CD4-positive, CD25-positive, alpha-beta regulatory T cell (primary cell): ENCODE results near the gene RAB15. TPM values are rescaled to one million over a fixed set of nuclear protein-coding genes. Genes with fewer than 3 reads are reported as not detected.

Experiments used
- ATAC-seq, 2 donors: fragments of 150-1000 bp; cut with Tn5 transposase; one replicate each; pipeline ENCODE4 v1.10.0; 2021; ENCODE audit warnings: low read depth in 2 of 2, moderate number of reproducible peaks in 2 of 2, moderate library complexity in 1 of 2
- DNase-seq, 3 donors: peaks; one replicate each; pipeline versions ENCODE4 v3.0.0 to v3.0.0-alpha.2; 2012 to 2022; ENCODE audit warnings: mixed read lengths in 1 of 3
- H3K27ac ChIP-seq: one replicate; pipeline ENCODE4 v1.7.0; 2013; ENCODE audit warnings: mild to moderate bottlenecking, low read length; ENCODE audit not compliant: insufficient read depth, poor library complexity, severe bottlenecking
- H3K27me3 ChIP-seq: one replicate; pipeline ENCODE4 v1.7.0; 2013; ENCODE audit warnings: low read length; ENCODE audit not compliant: control insufficient read depth, insufficient read depth
- H3K36me3 ChIP-seq: one replicate; pipeline ENCODE4 v1.7.0; 2013; ENCODE audit warnings: mild to moderate bottlenecking, low read length, moderate library complexity; ENCODE audit not compliant: control insufficient read depth, insufficient read depth
- H3K4me1 ChIP-seq: 2 replicates; pipeline ENCODE4 v1.7.0; 2013; ENCODE audit warnings: mild to moderate bottlenecking, low read length; ENCODE audit not compliant: insufficient read depth, control insufficient read depth, poor library complexity, severe bottlenecking
- H3K4me3 ChIP-seq: one replicate; pipeline ENCODE4 v1.7.0; 2013; ENCODE audit warnings: low read depth, mild to moderate bottlenecking, low read length, moderate library complexity
- H3K9me3 ChIP-seq, 2 experiments: 1 replicate in 1 of 2; 2 replicates in 1 of 2; pipeline ENCODE4 v1.7.0; 2013; ENCODE audit warnings: low read length in 2 of 2, mild to moderate bottlenecking in 1 of 2, moderate library complexity in 1 of 2; ENCODE audit not compliant: control insufficient read depth in 2 of 2
- H3K27ac Mint-ChIP-seq, 3 donors: one replicate each; pipeline ENCODE4 v1.8.0; 2020 to 2022; ENCODE audit warnings: mild to moderate bottlenecking in 3 of 3, mixed read lengths in 3 of 3, moderate library complexity in 2 of 3
- H3K27me3 Mint-ChIP-seq: one replicate; pipeline ENCODE4 v1.8.0; 2022; ENCODE audit warnings: mild to moderate bottlenecking, mixed read lengths
- H3K36me3 Mint-ChIP-seq: one replicate; pipeline ENCODE4 v1.8.0; 2020; ENCODE audit warnings: mixed read lengths
- H3K4me1 Mint-ChIP-seq, 4 donors: one replicate each; pipeline ENCODE4 v1.8.0; 2020 to 2022; ENCODE audit warnings: mixed read lengths in 4 of 4, mild to moderate bottlenecking in 1 of 4
- H3K4me3 Mint-ChIP-seq, 4 donors: one replicate each; pipeline ENCODE4 v1.8.0; 2020 to 2022; ENCODE audit warnings: mild to moderate bottlenecking in 4 of 4, mixed read lengths in 4 of 4, moderate library complexity in 3 of 4
- H3K9me3 Mint-ChIP-seq, 7 donors: one replicate each; pipeline ENCODE4 v1.8.0; 2020 to 2022; ENCODE audit warnings: mixed read lengths in 7 of 7, mild to moderate bottlenecking in 3 of 7, moderate library complexity in 2 of 7
- polyA plus RNA-seq, 4 donors: library from polyadenylated mRNA; unstranded; fragments of 300-500 nt; fragmentation: Illumina TruSeq; gene quantifications; one replicate each; pipeline ENCODE4 v1.2.3, GENCODE V29; 2021
- total RNA-seq: library from RNA; stranded (reverse); gene quantifications from one replicate; pipeline ENCODE4 v1.2.3, GENCODE V29; 2022

The RAB15 gene
- total and polyA plus RNA-seq, 5 donors from 2014 or later, result 3.0 to 6.5 (median 3.3) TPM

GRCh38 chr14:64997108-64997794 lies 25.1 kb upstream of the RAB15 start:
- DNase-seq (peak in 1 of 3 donors; percentile 28), ATAC-seq (peak in 1 of 2 donors; percentile 44)
- no peaks in the 10 kb centered on the region for H3K36me3 ChIP-seq
- no peaks in the 10 kb centered on the region for H3K9me3 ChIP-seq
- Mint-ChIP-seq H3K4me3 (peak overlapping the region; percentile 29 to 77 (median 62)), H3K27ac (peak overlapping the region; percentile 2 to 79 (median 68)), H3K36me3 (peaks cover 8% of the 10 kb centered on the region), H3K4me1 (peaks cover 13 to 41% (median 20%) of the 10 kb centered on the region in 4 donors), H3K9me3 (no peaks in the 10 kb centered on the region), H3K27me3 (no peaks in the 10 kb centered on the region)
- peaks cover 4% of the 10 kb centered on the region for H3K4me1 ChIP-seq
- peak overlapping the region; percentile 45 for H3K4me3 ChIP-seq
- no peaks in the 10 kb centered on the region for H3K27me3 ChIP-seq
- peak overlapping the region; percentile 29 for H3K27ac ChIP-seq

GRCh38 chr14:64995291-64995690 lies 23.2 kb upstream of the RAB15 start:
- no peaks in the 10 kb centered on the region for H3K9me3 ChIP-seq
- Mint-ChIP-seq H3K36me3 (peaks cover 6% of the 10 kb centered on the region), H3K9me3 (no peaks in the 10 kb centered on the region), H3K27ac (no peak overlapping the region), H3K27me3 (no peaks in the 10 kb centered on the region), H3K4me3 (no peak overlapping the region), H3K4me1 (peaks cover 17 to 49% (median 25%) of the 10 kb centered on the region in 4 donors)
- peaks cover 16% of the 10 kb centered on the region for H3K4me1 ChIP-seq
- no peaks in the 10 kb centered on the region for H3K36me3 ChIP-seq
- no peaks in the 10 kb centered on the region for H3K27me3 ChIP-seq
- no peak overlapping the region for H3K4me3 ChIP-seq
- DNase-seq (no peak), ATAC-seq (no peak)
- no peak overlapping the region for H3K27ac ChIP-seq

GRCh38 chr14:64994540-64994939 lies 22.4 kb upstream of the RAB15 start:
- no peaks in the 10 kb centered on the region for H3K9me3 ChIP-seq
- H3K4me1 Mint-ChIP-seq, result peaks cover 22 to 52% (median 32%) of the 10 kb centered on the region in 4 donors

GRCh38 chr14:64993266-64993930 lies 21.3 kb upstream of the RAB15 start:
- no peaks in the 10 kb centered on the region for H3K9me3 Mint-ChIP-seq
- no peaks in the 10 kb centered on the region for H3K27me3 Mint-ChIP-seq
- Histone ChIP-seq H3K9me3 (no peaks in the 10 kb centered on the region), H3K27ac (no peak overlapping the region), H3K4me3 (no peak overlapping the region), H3K27me3 (no peaks in the 10 kb centered on the region), H3K36me3 (no peaks in the 10 kb centered on the region), H3K4me1 (peaks cover 28% of the 10 kb centered on the region)
- DNase-seq, result no peak
- no peak for ATAC-seq
- peaks cover 26 to 61% (median 33%) of the 10 kb centered on the region in 4 donors for H3K4me1 Mint-ChIP-seq
- no peak overlapping the region for H3K27ac Mint-ChIP-seq
- peaks cover 4% of the 10 kb centered on the region for H3K36me3 Mint-ChIP-seq
- H3K4me3 Mint-ChIP-seq, result no peak overlapping the region

More at GRCh38 chr14:64994540-64994939, 22.4 kb upstream of the RAB15 start:
- Histone ChIP-seq H3K4me1 (peaks cover 24% of the 10 kb centered on the region), H3K27ac (no peak overlapping the region), H3K4me3 (no peak overlapping the region), H3K36me3 (no peaks in the 10 kb centered on the region), H3K27me3 (no peaks in the 10 kb centered on the region)
- H3K36me3 Mint-ChIP-seq, result peaks cover 4% of the 10 kb centered on the region
- H3K27ac Mint-ChIP-seq, result peak overlapping the region in 1 of 3 donors; percentile 38
- H3K9me3 Mint-ChIP-seq, result no peaks in the 10 kb centered on the region
- DNase-seq (no peak), ATAC-seq (no peak)
- no peaks in the 10 kb centered on the region for H3K27me3 Mint-ChIP-seq
- H3K4me3 Mint-ChIP-seq, result no peak overlapping the region

- peaks cover 4% of the 10 kb centered on the region for H3K36me3 Mint-ChIP-seq
- H3K4me1 Mint-ChIP-seq, result peaks cover 25 to 65% (median 31%) of the 10 kb centered on the region in 4 donors
- H3K9me3 Mint-ChIP-seq, result no peaks in the 10 kb centered on the region
- H3K36me3 ChIP-seq, result no peaks in the 10 kb centered on the region
- H3K4me1 ChIP-seq, result peaks cover 33% of the 10 kb centered on the region
- ATAC-seq (no peak), DNase-seq (no peak)
- no peaks in the 10 kb centered on the region for H3K9me3 ChIP-seq
- H3K27me3 ChIP-seq, result no peaks in the 10 kb centered on the region
- no peak overlapping the region for H3K4me3 ChIP-seq
- H3K27me3 Mint-ChIP-seq, result no peaks in the 10 kb centered on the region
- H3K27ac Mint-ChIP-seq, result no peak overlapping the region
- no peak overlapping the region for H3K27ac ChIP-seq
- H3K4me3 Mint-ChIP-seq, result peak overlapping the region in 1 of 4 donors; percentile 77
These were observed 20.3 kb upstream of the RAB15 start for GRCh38 chr14:64992328-64992885.

GRCh38 chr14:64990939-64991338 lies 18.8 kb upstream of the RAB15 start:
- Histone ChIP-seq H3K9me3 (no peaks in the 10 kb centered on the region), H3K27me3 (no peaks in the 10 kb centered on the region), H3K4me1 (peaks cover 43% of the 10 kb centered on the region), H3K36me3 (no peaks in the 10 kb centered on the region), H3K27ac (peak overlapping the region; percentile 52), H3K4me3 (peak overlapping the region; percentile 45)
- H3K4me3 Mint-ChIP-seq, result peak overlapping the region in 2 of 4 donors; percentile 85 to 90
- DNase-seq (no peak), ATAC-seq (no peak)
- H3K27me3 Mint-ChIP-seq, result no peaks in the 10 kb centered on the region
- peaks cover 25 to 68% (median 33%) of the 10 kb centered on the region in 4 donors for H3K4me1 Mint-ChIP-seq
- H3K9me3 Mint-ChIP-seq, result no peaks in the 10 kb centered on the region
- H3K36me3 Mint-ChIP-seq, result peaks cover 4% of the 10 kb centered on the region
- peak overlapping the region; percentile 52 to 82 (median 72) for H3K27ac Mint-ChIP-seq

- H3K36me3 Mint-ChIP-seq, result peaks cover 4% of the 10 kb centered on the region
- no peaks in the 10 kb centered on the region for H3K9me3 ChIP-seq
- peaks cover 25 to 69% (median 34%) of the 10 kb centered on the region in 4 donors for H3K4me1 Mint-ChIP-seq
- no peaks in the 10 kb centered on the region for H3K36me3 ChIP-seq
- H3K27ac ChIP-seq, result peak overlapping the region; percentile 52
- H3K4me3 ChIP-seq, result peak overlapping the region; percentile 45
- peak overlapping the region; percentile 70 to 85 (median 76) for H3K4me3 Mint-ChIP-seq
- DNase-seq (peak in 2 of 3 donors; percentile 40 to 73), ATAC-seq (no peak)
- peaks cover 43% of the 10 kb centered on the region for H3K4me1 ChIP-seq
- peak overlapping the region; percentile 52 to 82 (median 72) for H3K27ac Mint-ChIP-seq
- no peaks in the 10 kb centered on the region for H3K27me3 Mint-ChIP-seq
- no peaks in the 10 kb centered on the region for H3K27me3 ChIP-seq
- H3K9me3 Mint-ChIP-seq, result no peaks in the 10 kb centered on the region
These were observed 18.2 kb upstream of the RAB15 start for GRCh38 chr14:64990296-64990695.
